ENCODE measurements around the gene SHISA7. TPM values are rescaled to one million over a fixed set of nuclear protein-coding genes. Genes with fewer than 3 reads are reported as not detected.

The SHISA7 gene
- total and polyA plus RNA-seq, 11 donors: not detected

GRCh38 chr19:55432241-55432959 is 10.7 kb downstream of the SHISA7 start:
- no peak overlapping the region for H3K27ac ChIP-seq
- no peak overlapping the region for H3K4me3 ChIP-seq
- no peak for DNase-seq
- H3K27me3 ChIP-seq: peaks cover 28 to 71% (median 41%) of the 10 kb centered on the region in 9 donors
- intact Hi-C loops (cut with DNase I): no loop called here
- peaks cover 0 to 6% (median 0%) of the 10 kb centered on the region in 12 donors for H3K4me1 ChIP-seq
- 85 to 90% (median 88%) methylated on average over 14 of the region's 14 CpGs for WGBS, 4 donors
- no peaks in the 10 kb centered on the region for H3K36me3 ChIP-seq
- no peak for TF ChIP-seq POLR2A (IDR thresholded peaks at IDR 0.05)
- TF ChIP-seq CTCF (IDR thresholded peaks at IDR 0.05): no peak
- ATAC-seq: no peak
- H3K9me3 ChIP-seq: no peaks in the 10 kb centered on the region

GRCh38 chr19:55431183-55431582 is 11.9 kb downstream of the SHISA7 start:
- intact Hi-C loops (cut with DNase I): no loop called here
- H3K4me3 ChIP-seq: no peak overlapping the region
- no peak overlapping the region for H3K27ac ChIP-seq
- TF ChIP-seq POLR2A (IDR thresholded peaks at IDR 0.05) (no peak), CTCF (IDR thresholded peaks at IDR 0.05) (no peak)
- H3K9me3 ChIP-seq: no peaks in the 10 kb centered on the region
- peaks cover 27 to 60% (median 38%) of the 10 kb centered on the region in 9 donors for H3K27me3 ChIP-seq
- DNase-seq (no peak), ATAC-seq (no peak)
- H3K4me1 ChIP-seq: peaks cover 0 to 6% (median 0%) of the 10 kb centered on the region in 12 donors
- 77 to 92% (median 90%) methylated on average over 1 of the region's 1 CpG for WGBS, 4 donors
- no peaks in the 10 kb centered on the region for H3K36me3 ChIP-seq

- H3K9me3 ChIP-seq: no peaks in the 10 kb centered on the region
- no peak overlapping the region for H3K4me3 ChIP-seq
- H3K4me1 ChIP-seq: no peaks in the 10 kb centered on the region
- DNase-seq (no peak), ATAC-seq (no peak)
- H3K36me3 ChIP-seq: no peaks in the 10 kb centered on the region
- intact Hi-C loops (cut with DNase I): no loop called here
- WGBS, 4 donors: 65 to 76% (median 73%) methylated on average over 2 of the region's 2 CpGs
- TF ChIP-seq POLR2A (IDR thresholded peaks at IDR 0.05) (no peak), CTCF (IDR thresholded peaks at IDR 0.05) (no peak)
- H3K27ac ChIP-seq: no peak overlapping the region
- peaks cover 0 to 32% (median 9%) of the 10 kb centered on the region in 9 donors for H3K27me3 ChIP-seq
Measured at GRCh38 chr19:55426042-55426441, 17.1 kb downstream of the SHISA7 start.

- Histone ChIP-seq H3K4me3 (no peak overlapping the region), H3K27me3 (peaks cover 0 to 22% (median 4%) of the 10 kb centered on the region in 9 donors), H3K27ac (no peak overlapping the region), H3K36me3 (no peaks in the 10 kb centered on the region), H3K9me3 (no peaks in the 10 kb centered on the region), H3K4me1 (no peaks in the 10 kb centered on the region)
- TF ChIP-seq CTCF (IDR thresholded peaks at IDR 0.05): no peak
- TF ChIP-seq POLR2A (IDR thresholded peaks at IDR 0.05): no peak
- DNase-seq (no peak), ATAC-seq (no peak)
- WGBS, 4 donors: 60 to 82% (median 76%) methylated on average over 3 of the region's 3 CpGs
- intact Hi-C loops (cut with DNase I): no loop called here
Measured at GRCh38 chr19:55424518-55424917, 18.6 kb downstream of the SHISA7 start.

Data from heart left ventricle (tissue), 16 donors.